ENCODE data around the gene GMCL1. TPM values are rescaled to one million over a fixed set of nuclear protein-coding genes. Genes with fewer than 3 reads are reported as not detected.
A peak's percentile ranks its signal among the peaks of the same experiment; 100 is the strongest.

Gene GMCL1
- total and polyA plus RNA-seq, 2 of the 13 experiments (the other 11 are each of a cell fraction or from before 2014, with no cell fraction given) = 18.7 to 24.0 TPM

DNA sequence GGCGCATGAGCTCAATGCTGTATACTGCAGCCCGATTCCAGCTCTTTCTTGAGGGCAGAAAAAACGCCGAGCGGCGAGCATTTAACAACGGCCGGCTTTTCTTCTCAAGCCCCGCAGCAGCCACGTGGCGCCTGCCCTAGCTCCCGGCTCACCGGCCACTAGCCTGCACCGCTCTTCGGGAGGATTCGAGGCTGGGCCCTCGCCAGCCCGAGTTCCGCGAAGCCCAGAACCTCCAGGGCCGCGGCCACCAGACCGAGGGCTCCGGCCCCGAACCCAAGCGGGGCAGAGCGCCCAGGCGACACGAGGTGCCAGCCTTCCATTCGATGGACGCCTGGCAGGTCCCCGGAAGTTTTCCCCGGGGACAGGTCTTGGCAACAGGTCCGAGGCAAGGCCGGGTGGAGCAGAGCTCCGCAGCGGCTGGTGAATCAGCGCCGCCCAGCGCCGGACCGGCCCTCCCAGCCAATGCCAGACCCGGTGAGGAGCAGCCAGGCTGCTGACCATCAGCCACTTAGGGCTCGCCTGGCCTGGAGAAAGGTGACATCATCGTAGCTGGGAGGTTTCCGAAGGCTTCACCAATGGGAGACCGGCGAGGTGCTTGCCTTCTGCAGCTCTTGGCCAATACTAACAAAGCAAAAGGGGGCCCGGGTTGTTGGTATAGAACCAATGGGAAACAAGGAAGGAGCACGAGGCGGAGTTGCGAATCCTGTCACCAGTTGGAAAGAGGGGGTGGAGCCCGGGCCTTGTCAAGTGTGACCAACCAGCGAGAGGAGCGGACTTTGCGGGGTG lies 84.9 kb downstream of the GMCL1 start (continued):
- peak; percentile 75; the same call in 1 of the 2 replicates for TF ChIP-seq CBFB (CRISPR knock-in tag; IDR thresholded peaks at IDR 0.05)
- 0 out of 2 replicates have a peak, but pooled peaks have one; percentile 64 for TF ChIP-seq KLF13 (CRISPR knock-in tag; IDR thresholded peaks at IDR 0.05)
- TF ChIP-seq ZNF770 (CRISPR knock-in tag; IDR thresholded peaks at IDR 0.05) = peak; percentile 78
- TF ChIP-seq ZFP1 (CRISPR knock-in tag; IDR thresholded peaks at IDR 0.05) = peak; percentile 84
- no peak for TF ChIP-seq E2F5 (CRISPR knock-in tag; conservative IDR thresholded peaks at IDR 0.05)
- peak; percentile 79; the same call in 1 of the 2 replicates for TF ChIP-seq MEIS1 (CRISPR knock-in tag; IDR thresholded peaks at IDR 0.05; ENCODE audit: borderline replicate concordance)
- TF ChIP-seq RAD21 (CRISPR knock-in tag; IDR thresholded peaks at IDR 0.05) = peak; percentile 91
- TF ChIP-seq, protein P1, sequence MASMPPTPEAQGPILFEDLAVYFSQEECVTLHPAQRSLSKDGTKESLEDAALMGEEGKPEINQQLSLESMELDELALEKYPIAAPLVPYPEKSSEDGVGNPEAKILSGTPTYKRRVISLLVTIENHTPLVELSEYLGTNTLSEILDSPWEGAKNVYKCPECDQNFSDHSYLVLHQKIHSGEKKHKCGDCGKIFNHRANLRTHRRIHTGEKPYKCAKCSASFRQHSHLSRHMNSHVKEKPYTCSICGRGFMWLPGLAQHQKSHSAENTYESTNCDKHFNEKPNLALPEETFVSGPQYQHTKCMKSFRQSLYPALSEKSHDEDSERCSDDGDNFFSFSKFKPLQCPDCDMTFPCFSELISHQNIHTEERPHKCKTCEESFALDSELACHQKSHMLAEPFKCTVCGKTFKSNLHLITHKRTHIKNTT (CRISPR knock-in tag; IDR thresholded peaks at IDR 0.05) = no peak
- TF ChIP-seq GZF1 (CRISPR knock-in tag; IDR thresholded peaks at IDR 0.05) = no peak; the same call in 1 of the 2 replicates
- peak; percentile 91; the same call in 1 of the 2 replicates for TF ChIP-seq ZNF17 (CRISPR knock-in tag; IDR thresholded peaks at IDR 0.05)
- peak; percentile 98 for TF ChIP-seq ZGPAT (CRISPR knock-in tag; IDR thresholded peaks at IDR 0.05)
- TF ChIP-seq SMAD3 (CRISPR knock-in tag; IDR thresholded peaks at IDR 0.05) = peak; percentile 87
- peak; percentile 71 for TF ChIP-seq CEBPG (CRISPR knock-in tag; IDR thresholded peaks at IDR 0.05)
- TF ChIP-seq ARNT2 (CRISPR knock-in tag; IDR thresholded peaks at IDR 0.05; ENCODE audit: low read depth) = peak; percentile 96
- peak; percentile 55 for TF ChIP-seq ZEB1 (IDR thresholded peaks at IDR 0.05; ENCODE audit: insufficient replicate concordance, low read depth)
- no peak for TF ChIP-seq MBD4 (IDR thresholded peaks at IDR 0.05; ENCODE audit: borderline replicate concordance, low read length)
- no peak for TF ChIP-seq ZBTB1 (CRISPR knock-in tag; IDR thresholded peaks at IDR 0.05; ENCODE audit: borderline replicate concordance)
- TF ChIP-seq ZNF275 (CRISPR knock-in tag; IDR thresholded peaks at IDR 0.05; ENCODE audit: borderline replicate concordance) = peak; percentile 11; the same call in 1 of the 2 replicates
- TF ChIP-seq CREBL2 (CRISPR knock-in tag; IDR thresholded peaks at IDR 0.05; ENCODE audit: borderline replicate concordance) = peak; percentile 54; the same call in 1 of the 2 replicates
- peak; percentile 68; the same call in 1 of the 2 replicates for TF ChIP-seq FOXJ3 (CRISPR knock-in tag; IDR thresholded peaks at IDR 0.05; ENCODE audit: borderline replicate concordance)
- TF ChIP-seq ZNF766 (CRISPR knock-in tag; IDR thresholded peaks at IDR 0.05; ENCODE audit: borderline replicate concordance) = peak; percentile 96
- TF ChIP-seq MIER2 (CRISPR knock-in tag; IDR thresholded peaks at IDR 0.05) = no peak
- TF ChIP-seq ZNF343 (CRISPR knock-in tag; IDR thresholded peaks at IDR 0.05) = peak; percentile 90; the same call in 1 of the 2 replicates
- peak; percentile 75; the same call in 1 of the 2 replicates for TF ChIP-seq ZNF335 (CRISPR knock-in tag; IDR thresholded peaks at IDR 0.05)
